ENCODE data around the gene ANP32A.

ANP32A gene

DNA sequence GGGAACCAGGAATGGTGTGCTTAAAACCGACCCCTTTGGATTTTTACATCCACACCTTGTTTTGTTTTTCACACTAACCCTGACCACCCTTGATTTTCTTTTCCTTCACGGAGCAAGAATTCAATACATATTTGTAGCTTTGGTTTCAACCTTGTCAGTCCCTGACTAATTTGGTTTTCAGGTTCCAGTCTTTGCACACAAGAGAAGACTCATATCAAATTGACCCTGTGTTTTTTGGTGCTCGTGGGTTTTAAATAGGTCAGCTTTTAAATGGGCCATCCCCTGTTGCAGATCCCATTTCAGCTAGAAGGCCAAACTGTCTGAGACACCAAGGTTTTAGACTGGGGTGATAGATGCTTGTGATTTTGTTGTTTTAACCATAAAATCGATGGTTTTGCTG, 26.4 kb downstream of the ANP32A start:
- no peak overlapping the region for H3K4me3 ChIP-seq (replicated peaks; ENCODE audit: low read depth, low read length)
- DNase-seq (ENCODE audit: extremely low read depth, low read depth): no peak
- TF ChIP-seq, protein P1, sequence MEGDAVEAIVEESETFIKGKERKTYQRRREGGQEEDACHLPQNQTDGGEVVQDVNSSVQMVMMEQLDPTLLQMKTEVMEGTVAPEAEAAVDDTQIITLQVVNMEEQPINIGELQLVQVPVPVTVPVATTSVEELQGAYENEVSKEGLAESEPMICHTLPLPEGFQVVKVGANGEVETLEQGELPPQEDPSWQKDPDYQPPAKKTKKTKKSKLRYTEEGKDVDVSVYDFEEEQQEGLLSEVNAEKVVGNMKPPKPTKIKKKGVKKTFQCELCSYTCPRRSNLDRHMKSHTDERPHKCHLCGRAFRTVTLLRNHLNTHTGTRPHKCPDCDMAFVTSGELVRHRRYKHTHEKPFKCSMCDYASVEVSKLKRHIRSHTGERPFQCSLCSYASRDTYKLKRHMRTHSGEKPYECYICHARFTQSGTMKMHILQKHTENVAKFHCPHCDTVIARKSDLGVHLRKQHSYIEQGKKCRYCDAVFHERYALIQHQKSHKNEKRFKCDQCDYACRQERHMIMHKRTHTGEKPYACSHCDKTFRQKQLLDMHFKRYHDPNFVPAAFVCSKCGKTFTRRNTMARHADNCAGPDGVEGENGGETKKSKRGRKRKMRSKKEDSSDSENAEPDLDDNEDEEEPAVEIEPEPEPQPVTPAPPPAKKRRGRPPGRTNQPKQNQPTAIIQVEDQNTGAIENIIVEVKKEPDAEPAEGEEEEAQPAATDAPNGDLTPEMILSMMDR (IDR thresholded peaks at IDR 0.05; ENCODE audit: low read depth, low read length, missing control alignments): no peak

DNA sequence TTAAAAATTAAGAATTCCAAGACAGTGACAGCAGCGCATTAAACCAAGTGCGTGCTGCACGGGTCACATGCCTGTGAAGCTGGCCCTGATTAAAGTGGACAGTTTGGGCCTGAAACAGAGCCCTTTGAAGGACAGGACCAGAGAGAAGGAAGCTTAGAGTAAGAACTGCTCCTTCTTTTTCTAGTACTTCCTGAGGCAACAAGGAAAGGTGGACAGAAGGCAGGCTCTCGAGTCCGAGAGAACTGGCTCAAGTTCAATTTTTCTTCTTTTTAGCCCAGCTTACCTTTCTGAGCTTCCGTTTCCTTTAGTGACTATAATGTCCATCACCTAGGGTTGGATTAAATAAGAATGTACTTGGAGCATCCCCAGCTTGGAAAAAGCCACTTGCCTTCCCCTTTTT, 26.9 kb downstream of the ANP32A start:
- H3K4me3 ChIP-seq (replicated peaks; ENCODE audit: low read depth, low read length): no peak overlapping the region
- TF ChIP-seq, protein P1 (IDR thresholded peaks at IDR 0.05; ENCODE audit: low read depth, low read length, missing control alignments): no peak
- no peak for DNase-seq (ENCODE audit: extremely low read depth, low read depth)

- TF ChIP-seq, protein P1 (IDR thresholded peaks at IDR 0.05; ENCODE audit: low read depth, low read length, missing control alignments): no peak
- DNase-seq (ENCODE audit: extremely low read depth, low read depth): no peak
- H3K4me3 ChIP-seq (replicated peaks; ENCODE audit: low read depth, low read length): no peak overlapping the region
Observed at GRCh38 chr15:68792901-68793766, 27.6 kb downstream of the ANP32A start.

GRCh38 chr15:68791431-68792283, 29.0 kb downstream of the ANP32A start:
- DNase-seq (ENCODE audit: extremely low read depth, low read depth): no peak
- no peak overlapping the region for H3K4me3 ChIP-seq (replicated peaks; ENCODE audit: low read depth, low read length)
- TF ChIP-seq, protein P1 (IDR thresholded peaks at IDR 0.05; ENCODE audit: low read depth, low read length, missing control alignments): no peak

DNA sequence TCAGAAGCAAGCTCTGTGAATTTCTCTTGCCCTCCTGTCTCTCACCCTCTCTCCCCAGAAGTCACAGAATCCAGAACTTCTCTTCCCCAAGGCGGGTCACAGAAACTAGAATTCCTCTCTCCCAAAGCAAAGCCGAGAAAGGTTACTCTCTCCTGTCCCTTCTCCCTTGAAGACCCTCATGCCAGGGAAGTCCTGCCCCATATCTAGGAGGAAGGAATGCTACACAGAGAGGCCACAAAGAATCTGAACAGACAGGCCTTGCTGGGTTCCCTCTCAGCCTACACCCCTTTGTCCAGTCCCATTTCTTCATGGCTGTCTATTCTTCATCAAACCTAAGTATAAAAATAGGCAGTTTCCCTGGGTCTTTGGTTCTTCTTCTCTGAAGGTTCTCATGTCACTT, 29.8 kb downstream of the ANP32A start:
- DNase-seq (ENCODE audit: extremely low read depth, low read depth): no peak
- TF ChIP-seq, protein P1 (IDR thresholded peaks at IDR 0.05; ENCODE audit: low read depth, low read length, missing control alignments): no peak
- H3K4me3 ChIP-seq (replicated peaks; ENCODE audit: low read depth, low read length): no peak overlapping the region

DNA sequence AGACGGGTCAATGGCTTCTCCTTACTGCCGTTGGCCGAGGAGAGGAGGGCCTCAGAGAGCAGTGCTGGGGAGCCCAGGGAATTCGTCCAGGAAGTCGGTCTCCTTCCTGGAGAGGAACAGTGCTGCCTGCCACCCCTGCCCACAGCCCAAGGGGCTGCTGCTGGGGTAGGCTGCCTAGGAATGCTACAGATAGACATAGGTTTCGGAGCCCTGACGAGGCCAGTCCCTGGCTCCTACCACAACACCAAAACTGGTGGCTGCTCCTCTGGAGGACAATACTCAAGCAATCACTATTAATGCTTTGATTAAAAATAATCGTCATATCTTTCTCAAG, 30.5 kb downstream of the ANP32A start:
- TF ChIP-seq, protein P1 (IDR thresholded peaks at IDR 0.05; ENCODE audit: low read depth, low read length, missing control alignments): no peak
- DNase-seq (ENCODE audit: extremely low read depth, low read depth): no peak

More for the DNA sequence above, 30.5 kb downstream of the ANP32A start:
- H3K4me3 ChIP-seq (replicated peaks; ENCODE audit: low read depth, low read length): no peak overlapping the region

Measured in HFF-Myc (cell line).